ENCODE measurements around the gene F10. TPM values are rescaled to one million over a fixed set of nuclear protein-coding genes. Genes with fewer than 3 reads are reported as not detected.

Gene F10
- total RNA-seq, 1 experiment from 2014 or later: not detected

DNA sequence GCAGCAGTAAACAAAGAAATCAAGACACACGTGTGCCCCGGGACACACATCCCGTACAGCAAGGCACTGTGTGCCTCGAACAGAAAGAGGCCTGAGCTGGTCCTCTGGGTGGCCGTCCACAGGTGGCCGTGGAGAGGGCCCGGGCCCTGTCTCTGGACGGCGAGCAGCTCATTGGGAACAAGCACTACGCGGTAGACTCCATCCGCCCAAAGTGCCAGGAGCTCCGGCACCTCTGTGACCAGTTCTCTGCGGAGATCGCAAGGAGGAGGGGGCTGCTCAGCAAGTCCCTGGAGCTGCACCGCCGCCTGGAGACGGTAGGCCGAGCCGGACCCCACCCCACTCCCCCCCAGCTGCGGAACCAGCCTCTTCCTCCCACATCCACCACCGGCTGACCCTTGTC is 47.7 kb upstream of the F10 start:
- intact Hi-C loops (cut with micrococcal nuclease; ENCODE audit: unreplicated experiment): no loop called here
- Histone ChIP-seq H3K27me3 (replicated peaks; ENCODE audit: insufficient read depth, low read depth, low read length, poor library complexity) (no peaks in the 10 kb centered on the region), H3K36me3 (ENCODE audit: insufficient read depth, low read length, poor library complexity, severe bottlenecking) (no peaks in the 10 kb centered on the region), H3K27ac (ENCODE audit: low read depth, low read length, poor library complexity, severe bottlenecking) (no peak overlapping the region), H3K4me1 (ENCODE audit: insufficient read depth, low read length, poor library complexity, severe bottlenecking) (no peaks in the 10 kb centered on the region), H3K9me3 (ENCODE audit: low read depth, low read length, poor library complexity, severe bottlenecking) (no peaks in the 10 kb centered on the region), H3K4me3 (ENCODE audit: low read depth, low read length, poor library complexity, severe bottlenecking) (no peak overlapping the region)
- CTCF ChIA-PET: no interaction called here
- no peak for TF ChIP-seq EZH2 (IDR thresholded peaks at IDR 0.05; ENCODE audit: borderline replicate concordance, low read depth, low read length, poor library complexity, severe bottlenecking)
- DNase-seq (ENCODE audit: low spot score): no peak
- no TSS peak for BruUV-seq (replicated peaks)
- POLR2A ChIA-PET (ENCODE audit: low non-redundant PET): no interaction called here

- Histone ChIP-seq H3K4me1 (ENCODE audit: insufficient read depth, low read length, poor library complexity, severe bottlenecking) (no peaks in the 10 kb centered on the region), H3K36me3 (ENCODE audit: insufficient read depth, low read length, poor library complexity, severe bottlenecking) (no peaks in the 10 kb centered on the region), H3K27me3 (replicated peaks; ENCODE audit: insufficient read depth, low read depth, low read length, poor library complexity) (no peaks in the 10 kb centered on the region), H3K9me3 (ENCODE audit: low read depth, low read length, poor library complexity, severe bottlenecking) (no peaks in the 10 kb centered on the region), H3K27ac (ENCODE audit: low read depth, low read length, poor library complexity, severe bottlenecking) (no peak overlapping the region), H3K4me3 (ENCODE audit: low read depth, low read length, poor library complexity, severe bottlenecking) (no peak overlapping the region)
- CTCF ChIA-PET: no interaction called here
- no peak for TF ChIP-seq CTCF (conservative IDR thresholded peaks at IDR 0.05; ENCODE audit: low read depth, low read length)
- TF ChIP-seq EZH2 (IDR thresholded peaks at IDR 0.05; ENCODE audit: borderline replicate concordance, low read depth, low read length, poor library complexity, severe bottlenecking): no peak
- BruUV-seq (replicated peaks): no TSS peak
- intact Hi-C loops (cut with micrococcal nuclease; ENCODE audit: unreplicated experiment): no loop called here
- DNase-seq (ENCODE audit: low spot score): no peak
- POLR2A ChIA-PET (ENCODE audit: low non-redundant PET): no interaction called here
These were observed 46.9 kb upstream of the F10 start for GRCh38 chr13:113075711-113076110.

DNA sequence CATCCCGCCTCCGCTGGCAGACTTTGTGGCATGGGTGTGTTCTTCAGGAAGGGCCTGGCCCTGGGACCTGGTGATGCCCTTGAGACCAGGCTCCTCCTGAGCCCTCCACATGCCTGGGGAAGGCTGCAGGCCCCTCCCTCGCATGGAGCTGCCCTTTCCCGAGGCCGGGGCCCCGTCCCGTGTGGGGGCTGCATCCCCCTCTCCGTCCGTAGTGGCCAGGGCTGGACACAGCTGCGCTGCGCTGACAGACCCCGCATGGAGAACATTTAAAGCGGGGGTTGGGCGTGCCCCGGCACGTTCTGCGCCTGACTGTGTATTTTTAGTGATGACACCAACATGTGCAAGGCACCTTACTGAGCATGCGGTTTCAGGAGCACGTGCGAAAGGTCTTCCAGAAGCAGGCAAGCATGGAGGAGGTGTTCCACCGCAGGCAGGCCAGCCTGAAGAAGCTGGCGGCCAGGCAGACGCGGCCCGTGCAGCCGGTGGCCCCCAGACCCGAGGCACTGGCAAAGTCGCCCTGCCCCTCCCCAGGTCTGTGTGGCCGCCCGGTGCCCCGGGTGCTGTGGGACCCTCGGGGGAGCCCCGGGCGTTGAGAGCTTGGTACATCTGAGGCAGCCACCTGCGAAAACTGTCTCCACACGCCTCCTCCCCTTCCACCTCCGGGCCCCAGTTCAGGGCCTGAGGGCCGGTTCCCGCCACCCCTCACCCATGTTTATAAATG is 45.8 kb upstream of the F10 start:
- no TSS peak for BruUV-seq (replicated peaks)
- TF ChIP-seq CTCF (conservative IDR thresholded peaks at IDR 0.05; ENCODE audit: low read depth, low read length): no peak
- TF ChIP-seq EZH2 (IDR thresholded peaks at IDR 0.05; ENCODE audit: borderline replicate concordance, low read depth, low read length, poor library complexity, severe bottlenecking): no peak

GRCh38 chr13:113077566-113077952 is 45.0 kb upstream of the F10 start:
- no peak for TF ChIP-seq EZH2 (IDR thresholded peaks at IDR 0.05; ENCODE audit: borderline replicate concordance, low read depth, low read length, poor library complexity, severe bottlenecking)
- TF ChIP-seq CTCF (conservative IDR thresholded peaks at IDR 0.05; ENCODE audit: low read depth, low read length): no peak
- Histone ChIP-seq H3K27me3 (replicated peaks; ENCODE audit: insufficient read depth, low read depth, low read length, poor library complexity) (no peaks in the 10 kb centered on the region), H3K27ac (ENCODE audit: low read depth, low read length, poor library complexity, severe bottlenecking) (no peak overlapping the region), H3K4me3 (ENCODE audit: low read depth, low read length, poor library complexity, severe bottlenecking) (no peak overlapping the region), H3K9me3 (ENCODE audit: low read depth, low read length, poor library complexity, severe bottlenecking) (no peaks in the 10 kb centered on the region), H3K4me1 (ENCODE audit: insufficient read depth, low read length, poor library complexity, severe bottlenecking) (no peaks in the 10 kb centered on the region), H3K36me3 (ENCODE audit: insufficient read depth, low read length, poor library complexity, severe bottlenecking) (no peaks in the 10 kb centered on the region)
- DNase-seq (ENCODE audit: low spot score): no peak
- POLR2A ChIA-PET (ENCODE audit: low non-redundant PET): no interaction called here
- CTCF ChIA-PET: no interaction called here
- BruUV-seq (replicated peaks): no TSS peak
- intact Hi-C loops (cut with micrococcal nuclease; ENCODE audit: unreplicated experiment): no loop called here

More for the DNA sequence above, 45.8 kb upstream of the F10 start:
- Histone ChIP-seq H3K4me3 (ENCODE audit: low read depth, low read length, poor library complexity, severe bottlenecking) (no peak overlapping the region), H3K36me3 (ENCODE audit: insufficient read depth, low read length, poor library complexity, severe bottlenecking) (no peaks in the 10 kb centered on the region), H3K27ac (ENCODE audit: low read depth, low read length, poor library complexity, severe bottlenecking) (no peak overlapping the region), H3K4me1 (ENCODE audit: insufficient read depth, low read length, poor library complexity, severe bottlenecking) (no peaks in the 10 kb centered on the region), H3K9me3 (ENCODE audit: low read depth, low read length, poor library complexity, severe bottlenecking) (no peaks in the 10 kb centered on the region), H3K27me3 (replicated peaks; ENCODE audit: insufficient read depth, low read depth, low read length, poor library complexity) (no peaks in the 10 kb centered on the region)
- ChIA-PET POLR2A (ENCODE audit: low non-redundant PET) (no interaction called here), CTCF (no interaction called here)
- intact Hi-C loops (cut with micrococcal nuclease; ENCODE audit: unreplicated experiment): no loop called here
- DNase-seq (ENCODE audit: low spot score): no peak

All from A673 (cell line).